Measurements from ENCODE around the gene SLC48A1.

The SLC48A1 gene

GRCh38 chr12:47778881-47779280, 5.8 kb downstream of the SLC48A1 start:
- no peak for DNase-seq

GRCh38 chr12:47779301-47779942, 6.4 kb downstream of the SLC48A1 start:
- DNase-seq: peak; percentile 97

- DNase-seq: no peak
These were observed 7.0 kb downstream of the SLC48A1 start for GRCh38 chr12:47779943-47780504.

- no peak for DNase-seq
These were observed 8.7 kb downstream of the SLC48A1 start for GRCh38 chr12:47781479-47782371.

DNA sequence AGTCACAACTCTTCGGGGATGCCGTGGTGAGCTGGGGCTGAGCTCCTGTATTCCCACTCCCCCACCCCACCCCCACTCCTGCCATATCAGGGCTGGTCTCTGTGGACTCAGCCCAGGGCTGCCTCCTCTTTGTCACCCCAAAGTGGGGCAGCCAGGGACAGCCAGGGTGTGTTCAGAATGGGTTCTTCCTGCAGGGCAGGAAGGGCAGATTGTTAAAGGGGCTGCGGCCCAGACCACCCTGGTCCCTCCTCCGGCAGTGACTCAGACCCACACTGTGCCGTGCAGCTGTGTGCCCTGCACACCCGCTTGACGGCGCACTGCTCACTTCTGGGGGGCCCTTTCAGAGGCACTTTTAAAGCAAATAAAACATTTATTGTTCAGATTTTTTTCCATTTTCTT, 9.3 kb downstream of the SLC48A1 start:
- DNase-seq: no peak

DNA sequence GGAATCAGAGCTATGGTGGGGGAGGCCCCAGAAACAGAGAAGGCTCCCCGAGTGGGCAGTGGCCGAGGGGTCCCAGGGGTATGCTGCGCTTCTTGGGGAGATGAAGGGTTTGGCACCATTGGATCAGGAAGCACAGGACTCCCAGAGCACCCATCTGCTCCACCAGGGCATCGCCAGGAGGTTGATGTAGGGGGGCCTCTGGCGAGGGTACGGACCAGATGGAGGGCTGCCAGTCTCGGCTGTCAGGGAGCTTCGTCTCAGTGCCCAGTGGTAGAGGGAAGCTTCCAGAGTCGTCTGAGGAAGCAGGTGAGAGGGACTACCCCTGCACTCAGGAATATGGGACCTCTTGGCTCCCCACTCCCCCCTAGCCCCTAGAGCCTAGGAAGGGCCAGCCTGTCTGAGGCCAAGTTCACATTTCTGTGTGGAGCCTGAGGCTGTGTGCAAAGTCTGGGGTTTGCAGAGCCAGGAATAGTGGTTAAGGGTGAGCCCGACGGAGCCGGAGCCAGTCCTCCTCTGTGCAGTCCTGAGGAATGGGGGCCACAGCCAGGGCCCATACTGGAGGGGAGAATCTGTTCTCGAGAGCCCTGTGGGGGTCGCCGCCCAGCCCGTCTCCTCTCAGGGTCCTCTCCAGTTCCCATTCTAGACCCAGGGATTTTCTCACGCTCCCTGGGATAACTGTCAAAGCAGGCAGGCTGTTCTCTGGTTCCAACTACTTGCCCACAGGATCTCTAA, 10.2 kb downstream of the SLC48A1 start:
- DNase-seq: no peak

DNA sequence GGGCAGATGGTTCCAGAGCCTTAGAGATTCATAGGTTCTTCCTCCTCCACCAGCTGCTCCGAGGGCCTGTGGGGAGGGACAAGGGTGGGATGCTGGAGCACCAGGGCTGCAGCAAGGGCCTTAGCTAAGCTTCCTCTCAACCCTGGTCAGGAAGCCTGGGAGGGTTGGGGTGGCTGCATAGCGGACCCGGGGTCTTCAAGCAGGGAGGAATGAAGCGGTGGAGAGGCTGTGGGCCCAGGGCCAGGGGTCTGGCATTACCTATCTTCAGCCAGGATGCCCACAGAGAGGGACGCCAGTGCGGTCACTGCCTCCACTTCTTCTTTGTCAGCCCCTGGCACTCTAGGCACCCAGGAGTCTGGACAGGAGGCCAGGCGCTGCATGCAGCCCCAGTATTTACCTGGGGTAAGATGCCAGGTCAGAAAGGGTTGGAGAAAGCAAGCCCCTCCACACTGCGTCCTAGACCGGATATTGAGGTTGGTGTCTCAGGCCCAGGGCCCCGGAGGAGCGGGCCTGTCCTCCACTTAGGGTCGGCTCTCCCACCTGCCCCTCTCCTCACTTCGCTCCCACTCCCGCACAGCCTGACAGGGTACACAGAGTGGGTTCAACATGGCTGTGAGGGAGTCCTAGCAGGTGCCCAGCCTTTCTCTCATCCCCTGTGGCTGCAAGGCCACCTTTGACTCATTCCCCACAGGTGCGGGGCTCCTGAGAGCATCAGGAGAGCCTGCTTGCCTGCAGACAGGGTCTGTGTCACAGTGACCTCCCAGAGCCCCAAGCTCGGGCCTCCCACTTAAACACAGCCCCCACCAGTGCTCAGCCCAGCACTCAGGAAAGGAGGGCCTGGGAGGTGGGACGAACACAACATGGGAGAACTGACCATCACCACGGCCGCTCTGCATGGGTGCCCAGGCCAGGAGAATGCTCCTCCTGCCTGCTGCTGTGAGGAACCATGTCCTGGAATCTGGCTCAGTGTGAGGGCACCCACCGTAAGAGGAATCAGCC, 11.1 kb downstream of the SLC48A1 start:
- no peak for DNase-seq

- no peak for DNase-seq
These were observed 12.2 kb downstream of the SLC48A1 start for GRCh38 chr12:47785036-47785886.

- DNase-seq: no peak
These were observed 13.0 kb downstream of the SLC48A1 start for GRCh38 chr12:47785887-47786661.

- DNase-seq: no peak
These were observed 13.7 kb downstream of the SLC48A1 start for GRCh38 chr12:47786662-47787280.

DNA sequence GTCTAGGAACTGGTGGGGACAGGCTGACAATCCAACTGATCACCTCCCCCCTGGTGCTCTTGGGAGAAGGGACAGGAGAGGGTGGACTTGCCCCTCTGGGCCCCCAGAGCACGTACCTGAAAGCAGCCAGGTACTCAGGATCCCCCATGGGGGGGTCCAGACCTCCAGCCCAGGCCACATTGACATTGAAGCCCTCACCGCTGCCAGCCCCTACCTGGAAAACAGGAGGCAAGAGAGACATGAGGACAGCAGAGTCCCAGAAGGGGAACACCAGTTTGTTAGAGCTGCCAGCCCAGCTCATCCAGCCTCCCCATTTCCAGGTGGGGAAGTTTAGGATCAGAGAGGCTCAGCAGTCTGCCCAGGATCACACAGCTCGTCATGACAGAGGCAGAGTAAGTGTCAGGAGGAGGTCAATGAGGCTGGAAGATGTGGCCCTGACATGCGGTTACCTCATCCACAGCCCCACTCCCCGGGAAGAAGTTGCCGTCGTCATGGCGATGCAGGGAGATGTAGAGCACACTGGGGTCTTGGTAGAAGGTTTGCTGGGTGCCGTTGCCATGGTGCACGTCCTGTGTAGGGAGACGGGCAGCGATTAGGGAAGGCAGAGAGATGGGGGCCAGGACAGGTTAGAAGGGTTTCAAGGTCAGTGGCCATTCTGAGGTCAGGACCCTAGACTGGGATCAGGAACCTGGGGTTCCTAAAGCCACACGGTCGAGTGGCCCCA, 14.7 kb downstream of the SLC48A1 start:
- DNase-seq: no peak

DNA sequence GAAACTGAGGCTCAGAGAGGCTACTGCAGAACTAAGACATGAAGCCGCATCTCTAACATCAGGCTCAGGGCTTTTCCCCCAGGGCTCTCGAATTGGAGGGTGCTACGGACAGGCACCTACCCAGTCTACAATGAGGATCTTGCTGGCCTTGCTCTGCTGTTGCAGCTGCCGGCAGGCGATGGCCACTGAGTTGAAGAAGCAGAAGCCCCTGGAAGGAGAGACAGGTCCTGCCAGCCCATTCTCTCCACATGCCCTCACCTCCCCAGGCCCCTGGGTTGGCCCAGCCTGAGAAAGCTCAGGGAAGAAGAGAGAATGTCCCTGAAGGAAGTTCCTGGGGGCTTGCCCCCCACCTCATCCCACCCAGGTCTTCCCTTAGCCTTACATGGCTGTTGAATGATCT, 16.1 kb downstream of the SLC48A1 start:
- DNase-seq: no peak

DNA sequence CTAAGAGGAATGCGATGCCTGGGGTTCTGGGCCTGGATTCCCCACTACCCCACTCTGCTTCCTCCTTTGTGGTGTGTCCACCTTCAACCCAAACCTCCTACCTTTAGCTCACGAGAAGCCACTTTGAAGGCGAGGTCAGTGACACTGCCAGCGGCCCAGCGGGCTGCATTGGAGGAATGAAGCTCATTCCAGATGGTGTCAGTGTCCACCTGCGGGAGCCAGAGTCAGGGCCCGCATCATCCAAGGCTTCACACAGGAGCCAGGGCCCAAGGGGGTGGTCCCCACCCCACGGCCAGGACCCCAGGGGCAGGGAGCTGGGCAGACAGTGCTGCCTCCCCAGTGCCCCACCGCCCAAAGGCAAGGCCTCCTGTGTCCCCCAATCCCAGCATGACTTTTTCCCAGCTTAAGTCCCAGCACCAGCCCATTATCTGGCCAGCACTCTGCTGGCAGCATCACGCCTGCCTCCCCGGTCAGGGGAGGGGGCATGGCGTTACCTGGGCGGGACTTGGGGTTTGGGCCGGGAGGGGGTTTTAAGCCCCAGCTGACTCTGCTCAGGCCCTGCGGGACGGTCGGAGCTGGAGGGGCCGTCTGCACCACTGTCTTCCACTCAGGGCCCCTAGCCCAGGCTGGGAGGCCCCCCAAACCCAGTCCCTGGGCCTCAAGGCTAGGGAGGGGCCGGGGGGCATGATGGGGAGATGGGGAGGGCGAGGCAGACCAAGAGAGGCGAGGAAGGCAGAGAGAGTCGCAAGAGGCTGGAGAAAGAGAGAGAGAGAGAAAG, 16.9 kb downstream of the SLC48A1 start:
- DNase-seq: no peak

- DNase-seq: no peak
These were observed 17.8 kb downstream of the SLC48A1 start for GRCh38 chr12:47790676-47791350.

DNA sequence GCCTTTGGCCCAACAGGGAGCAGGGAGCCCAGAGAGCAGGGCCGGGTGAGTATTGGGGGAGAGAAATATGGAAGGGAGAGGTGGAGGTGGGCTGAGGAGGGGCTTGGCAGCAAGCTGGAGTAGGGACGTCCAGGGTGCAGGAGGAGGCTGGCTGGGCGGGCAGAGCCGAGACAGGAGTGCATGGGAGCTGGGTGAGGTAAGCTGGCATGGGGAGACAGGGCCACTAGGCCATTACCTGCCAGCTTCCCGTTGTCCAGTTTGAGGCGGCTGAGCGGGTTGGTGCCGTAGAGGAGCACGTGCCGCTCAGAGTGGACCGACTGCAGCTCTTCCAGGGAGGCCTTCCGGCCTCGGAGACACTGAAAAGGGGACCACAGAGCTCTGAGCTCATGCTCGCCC, 18.3 kb downstream of the SLC48A1 start:
- no peak for DNase-seq

GRCh38 chr12:47791874-47792273, 18.8 kb downstream of the SLC48A1 start:
- no peak for DNase-seq

- no peak for DNase-seq
These were observed 20.1 kb downstream of the SLC48A1 start for GRCh38 chr12:47793015-47793681.

Data from eye (tissue), 1 donor.